GM21360 (cell line): ENCODE data around the gene CLMP.
"Not testable (repeated sequence)": the region's sequence is repeated elsewhere in the genome, so short reads cannot be mapped to it uniquely, and the experiment has no call there.

Experiments used
- ATAC-seq: cut with Tn5 transposase; IDR thresholded peaks from one replicate; pipeline ENCODE4 v1.9.1; 2021; ENCODE audit warnings: mild to moderate bottlenecking, moderate library complexity; ENCODE audit not compliant: unreplicated experiment

The CLMP gene

DNA sequence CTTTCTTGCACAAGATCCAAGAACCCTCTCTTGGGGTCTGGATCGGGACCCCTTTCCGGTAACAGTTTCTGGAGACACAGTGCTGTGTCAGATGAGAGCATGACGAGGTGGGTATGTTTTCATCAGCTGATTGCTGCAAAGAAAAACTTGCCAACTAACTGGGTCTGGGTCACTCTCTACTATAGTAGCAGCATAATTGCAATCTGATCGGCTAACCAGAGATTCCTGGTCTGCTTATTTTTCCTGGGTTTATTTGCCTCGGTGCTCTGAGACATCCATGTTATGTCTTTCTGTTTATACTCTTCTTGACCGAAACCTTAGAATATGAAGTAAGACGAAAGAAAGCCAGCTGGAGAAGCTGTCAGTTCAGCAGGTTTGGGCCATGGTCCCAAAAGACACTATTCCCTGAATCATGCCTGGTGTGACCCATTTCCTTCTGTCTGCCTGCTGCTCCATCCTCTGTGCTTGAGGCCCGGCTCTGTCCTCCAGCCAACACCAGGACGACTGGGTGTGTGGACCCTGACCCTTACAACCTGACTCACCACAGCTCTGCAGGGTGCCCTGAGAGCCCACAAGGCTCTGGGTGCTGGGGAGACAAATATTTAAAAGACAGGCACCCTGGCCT lies 24.1 kb upstream of the CLMP start:
- no peak for ATAC-seq

DNA sequence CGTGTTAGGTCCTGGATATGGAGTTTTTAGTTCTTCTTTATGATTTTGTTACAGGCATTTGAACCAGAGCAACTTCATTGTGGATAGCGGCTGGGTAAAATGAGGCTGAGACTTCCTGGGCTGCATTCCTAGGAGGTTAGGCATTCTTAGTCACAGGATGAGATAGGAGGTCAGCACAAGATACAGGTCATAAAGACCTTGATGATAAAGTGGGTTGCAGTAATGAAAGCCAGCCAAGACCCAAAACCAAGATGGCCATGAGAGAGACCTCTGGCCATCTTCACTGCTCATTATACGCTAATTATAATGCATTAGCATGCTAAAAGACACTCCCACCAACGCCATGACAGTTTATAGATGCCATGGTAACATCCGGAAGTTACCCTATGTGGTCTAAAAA lies 23.4 kb upstream of the CLMP start:
- no peak for ATAC-seq

DNA sequence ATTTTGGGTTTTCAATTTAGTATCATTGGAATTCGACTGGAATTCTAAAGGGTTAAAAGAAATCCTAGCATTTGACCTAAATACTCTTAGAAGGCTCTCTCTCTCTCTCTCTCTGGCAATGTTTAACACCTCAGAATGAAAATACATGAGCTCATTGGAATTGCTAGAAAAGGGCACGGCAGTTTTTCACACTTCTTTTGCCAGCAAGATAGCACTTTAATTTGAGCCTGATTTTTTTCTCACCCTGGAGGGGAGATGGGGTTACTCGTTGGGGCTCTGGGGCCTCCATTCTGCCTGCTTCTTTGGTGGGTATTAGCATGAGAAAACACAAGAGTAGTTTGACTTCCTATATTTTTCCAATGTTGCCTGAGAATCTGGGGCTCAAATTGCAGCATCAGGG lies 22.8 kb upstream of the CLMP start:
- ATAC-seq = no peak

DNA sequence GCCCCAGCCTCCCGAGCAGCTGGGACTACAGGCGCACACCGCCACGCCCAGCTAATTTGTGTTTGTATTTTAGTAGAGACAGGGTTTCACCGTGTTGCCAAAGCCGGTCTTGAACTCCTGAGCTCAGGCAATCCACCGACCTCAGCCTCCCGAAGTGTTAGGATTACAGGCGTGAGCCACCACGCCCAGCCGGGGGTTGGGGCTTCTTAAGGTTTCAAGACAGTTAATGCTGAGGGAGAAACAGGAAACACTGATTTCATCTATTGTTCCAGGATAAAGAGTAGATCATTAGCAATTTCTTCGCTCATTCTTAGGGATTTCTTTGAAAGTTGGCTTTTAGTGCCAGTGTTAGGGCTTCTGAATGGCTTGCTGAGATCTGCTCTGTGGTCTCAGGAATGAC lies 21.2 kb upstream of the CLMP start:
- ATAC-seq = no peak

DNA sequence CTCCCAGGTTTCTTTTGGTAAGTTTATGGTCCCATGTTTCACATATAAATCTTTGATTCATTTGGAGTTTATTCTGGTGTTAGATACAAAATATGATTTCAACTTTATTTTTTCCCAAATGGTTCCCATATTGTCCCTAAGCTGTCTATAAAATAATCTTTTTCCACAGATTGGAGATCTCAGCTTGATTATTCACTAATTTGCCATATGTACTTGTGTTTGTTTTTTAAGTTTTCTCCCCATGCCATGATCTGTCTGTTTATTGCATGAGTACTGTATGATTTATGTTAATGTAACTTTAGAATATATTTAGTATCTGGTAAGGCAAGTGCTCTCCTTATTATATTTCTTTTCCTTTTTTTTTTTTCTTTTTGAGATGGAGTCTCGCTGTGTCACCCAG lies 19.9 kb upstream of the CLMP start:
- ATAC-seq = no peak

DNA sequence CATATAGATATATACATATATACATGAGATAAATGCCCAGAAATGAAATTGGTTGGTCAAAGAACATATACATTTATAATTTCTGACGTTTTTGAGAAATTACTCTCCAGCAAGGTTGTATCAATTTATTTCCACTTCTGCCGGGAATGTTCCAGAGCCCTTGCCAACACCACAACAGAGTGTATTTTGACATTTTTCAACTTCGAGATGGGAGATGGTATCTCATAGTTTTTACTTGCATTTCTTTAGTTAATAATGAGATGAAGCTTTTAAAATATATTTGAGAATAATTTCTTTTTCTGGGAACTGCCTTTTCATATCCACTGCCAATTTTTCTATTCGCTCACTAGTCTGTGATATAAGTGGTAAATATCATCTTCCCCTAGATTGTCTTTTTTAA lies 19.3 kb upstream of the CLMP start:
- no peak for ATAC-seq

DNA sequence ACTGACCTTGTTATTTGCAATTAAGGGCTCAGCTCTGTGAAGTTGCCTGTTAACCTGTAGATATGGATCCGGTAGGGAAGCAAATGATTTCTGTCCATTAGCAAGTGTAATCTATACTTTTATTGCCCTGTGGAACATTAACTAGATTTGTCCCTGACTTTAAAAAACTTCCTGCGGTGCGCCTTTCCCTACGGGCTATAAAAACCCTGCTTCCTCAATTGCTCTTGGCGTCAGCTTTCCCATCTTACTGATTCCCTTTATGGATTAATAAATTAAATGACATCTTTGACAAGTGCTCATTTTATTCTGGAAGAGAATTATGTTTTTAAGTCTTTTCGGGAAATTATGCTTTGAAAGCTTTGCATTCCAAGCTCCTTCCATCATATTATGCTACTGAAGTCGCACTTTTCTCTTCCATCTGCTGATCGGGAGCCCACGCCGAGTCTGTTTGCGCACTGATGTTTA lies 18.3 kb upstream of the CLMP start:
- ATAC-seq = no peak

DNA sequence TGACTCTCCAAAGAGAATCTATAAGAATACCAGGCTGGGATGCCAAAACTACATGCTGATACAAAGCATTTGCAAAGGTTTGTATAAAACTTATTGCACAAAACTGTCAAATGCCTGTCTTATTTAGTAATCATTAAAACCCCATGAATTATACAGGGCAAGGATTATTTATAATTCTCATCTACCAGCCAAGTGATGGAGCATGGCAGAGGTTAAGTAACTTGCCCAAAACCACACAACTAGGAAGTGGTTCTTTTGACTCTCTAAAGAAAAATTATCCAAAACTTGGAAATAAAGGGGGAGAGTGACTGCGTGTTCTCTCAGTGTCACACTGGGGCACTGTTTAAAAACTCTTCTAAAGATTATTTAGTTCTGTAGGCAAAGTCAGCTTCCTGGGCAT lies 17.4 kb upstream of the CLMP start:
- ATAC-seq = no peak

DNA sequence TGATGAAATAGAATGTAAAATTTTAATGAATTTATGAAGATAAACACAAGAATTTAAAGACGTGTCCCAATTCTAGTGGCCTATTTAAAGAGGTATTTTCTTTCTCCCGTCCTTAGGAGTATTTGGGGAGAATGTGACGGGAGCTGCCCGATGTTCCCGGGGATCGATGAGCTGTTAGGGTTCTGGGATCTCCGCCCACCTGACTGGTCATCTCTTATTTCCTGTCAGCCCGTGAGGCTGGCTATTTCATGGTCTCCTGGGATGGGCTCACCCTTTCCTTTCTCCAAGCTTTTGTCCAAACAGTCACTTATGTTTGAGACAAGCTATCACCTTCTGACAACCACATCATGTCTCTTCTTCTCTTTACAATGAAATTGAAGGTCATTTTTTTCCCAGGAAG lies 16.9 kb upstream of the CLMP start:
- ATAC-seq = no peak

DNA sequence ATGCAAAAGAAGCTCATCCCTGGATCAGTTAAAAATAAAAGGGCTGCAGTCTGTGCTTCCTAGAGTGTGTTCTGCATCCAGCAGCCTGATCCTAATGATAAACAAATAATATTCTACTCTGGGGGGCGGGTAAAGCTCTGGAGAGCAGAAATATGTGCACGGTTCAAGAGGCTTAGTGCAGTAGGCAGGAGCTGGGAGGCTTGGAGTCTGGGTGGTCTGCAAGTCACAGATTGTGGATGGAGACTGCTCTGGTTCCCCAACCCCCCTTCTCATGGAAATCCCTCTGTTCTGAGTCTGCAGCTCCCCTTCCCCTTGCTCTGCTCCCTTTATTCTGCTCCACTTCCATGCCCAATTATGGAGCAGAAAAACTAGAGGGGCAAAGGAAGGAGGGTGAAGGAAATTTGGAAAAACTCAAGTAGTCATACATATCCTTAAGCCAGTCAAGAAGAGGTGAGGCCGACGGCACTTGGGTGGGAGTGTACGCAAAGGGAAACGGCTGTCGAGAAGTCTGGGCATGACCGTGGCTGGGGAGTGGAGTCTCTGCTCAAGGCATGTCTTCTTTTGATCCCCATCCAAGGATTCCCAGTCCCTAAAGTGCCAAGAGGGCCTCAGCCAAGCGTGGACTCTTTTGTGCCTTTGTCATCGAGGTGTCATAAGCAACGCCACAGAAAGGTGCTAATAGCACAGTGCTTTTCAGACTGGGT lies 16.3 kb upstream of the CLMP start:
- no peak for ATAC-seq

DNA sequence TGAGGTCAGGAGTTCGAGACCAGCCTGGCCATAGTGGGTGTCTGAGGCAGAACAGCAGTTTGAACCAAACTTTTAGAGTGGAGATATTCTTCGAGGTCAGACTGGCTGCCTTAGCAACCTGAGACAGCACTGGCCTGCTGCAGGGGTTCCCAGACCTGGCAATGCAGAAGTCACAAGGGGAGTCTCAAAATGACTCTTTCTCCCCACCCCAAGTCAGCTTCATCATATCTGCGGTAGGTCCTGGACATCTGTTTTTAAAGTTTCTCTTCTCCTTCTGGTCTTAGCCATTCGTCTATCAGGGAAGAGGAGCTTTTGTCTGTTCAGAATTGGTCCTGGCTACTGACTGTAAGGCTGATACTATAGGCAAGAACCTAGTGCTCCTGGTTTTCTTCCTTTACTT lies 14.5 kb upstream of the CLMP start:
- no peak for ATAC-seq

DNA sequence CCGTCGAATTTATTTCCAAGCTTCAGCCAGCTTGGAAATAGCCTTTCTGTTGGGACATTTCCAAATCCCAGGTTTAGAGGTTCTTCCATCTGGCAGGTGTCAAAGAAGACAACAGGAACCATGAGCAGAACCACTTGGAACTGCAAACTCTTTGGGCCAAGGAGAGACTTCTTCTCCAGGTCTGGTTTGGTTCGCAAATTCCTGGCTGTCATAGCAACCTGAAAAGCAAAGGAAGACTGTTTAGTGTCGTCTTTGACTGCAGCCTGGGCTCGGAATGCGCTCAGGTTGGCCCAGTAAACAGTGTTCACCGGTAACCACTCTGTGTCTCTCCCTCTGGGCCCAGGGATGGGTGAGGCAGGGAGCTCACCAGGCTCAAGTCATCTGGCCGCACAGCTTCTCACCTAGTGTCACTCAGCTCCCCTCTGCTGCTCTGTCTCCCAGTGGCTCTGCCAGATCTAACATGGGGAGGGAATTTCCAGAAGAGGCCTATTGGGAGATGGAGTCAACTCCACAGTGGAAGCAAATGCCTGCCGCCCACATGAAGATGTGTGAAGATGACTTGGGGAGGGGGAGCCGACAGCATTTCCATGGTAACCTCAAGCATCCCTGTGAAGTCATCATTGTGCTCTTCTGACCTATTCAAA lies 11.9 kb upstream of the CLMP start:
- ATAC-seq = no peak

DNA sequence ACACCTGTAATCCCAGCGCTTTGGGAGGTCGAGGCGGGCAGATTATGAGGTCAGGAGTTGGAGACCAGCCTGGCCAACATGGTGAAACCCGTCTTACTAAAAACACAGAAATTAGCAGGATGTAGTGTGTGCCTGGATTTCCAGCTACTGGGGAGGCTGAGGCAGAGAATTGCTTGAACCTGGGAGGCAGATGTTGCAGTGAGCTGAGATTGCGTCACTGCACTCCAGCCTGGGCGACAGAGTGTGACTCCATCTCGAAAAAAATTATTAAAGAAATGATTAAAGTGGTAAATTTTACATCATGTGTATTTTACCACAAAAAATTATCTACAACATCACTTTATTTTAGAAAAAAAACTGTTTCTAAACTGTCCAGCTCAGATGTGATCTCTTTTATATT lies 11.0 kb upstream of the CLMP start:
- not testable (repeated sequence) for ATAC-seq

DNA sequence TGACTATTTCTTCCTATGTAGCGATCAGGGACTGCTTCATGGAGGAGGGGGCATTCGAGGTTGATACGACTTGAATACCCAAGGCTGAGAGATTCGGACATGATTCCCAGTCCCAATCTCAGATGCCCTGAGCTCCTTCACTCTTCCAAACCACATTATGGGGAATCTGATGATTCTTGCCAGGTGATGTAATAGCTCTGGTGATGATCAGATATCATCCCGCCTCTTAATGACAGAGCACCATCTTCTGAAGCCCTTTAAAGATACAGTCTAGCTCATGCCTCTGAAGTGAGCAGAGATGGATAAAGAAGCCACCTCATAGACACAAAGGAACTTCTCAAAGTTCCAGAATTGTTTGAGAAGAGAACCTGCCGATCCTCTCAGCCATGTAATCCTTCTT lies 8.9 kb upstream of the CLMP start:
- no peak for ATAC-seq

DNA sequence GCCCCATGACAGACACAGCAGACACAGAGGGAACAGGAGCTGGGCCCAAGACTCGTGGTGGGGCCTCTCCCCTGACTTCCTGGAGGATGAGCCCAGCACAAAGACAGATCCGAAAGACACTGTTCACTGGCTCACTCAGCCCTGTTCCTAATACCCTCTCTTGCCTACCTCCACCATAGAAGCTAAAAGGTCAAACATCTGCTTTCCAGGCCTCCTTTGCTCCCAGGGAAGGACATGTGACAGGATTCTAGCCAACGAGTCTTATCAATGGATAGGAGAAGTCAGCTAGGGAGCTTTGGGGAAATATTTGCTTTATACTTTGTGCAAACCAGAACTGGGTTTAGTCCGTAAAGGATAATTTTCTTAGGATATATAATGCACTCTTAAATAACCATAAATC lies 8.4 kb upstream of the CLMP start:
- ATAC-seq = no peak

DNA sequence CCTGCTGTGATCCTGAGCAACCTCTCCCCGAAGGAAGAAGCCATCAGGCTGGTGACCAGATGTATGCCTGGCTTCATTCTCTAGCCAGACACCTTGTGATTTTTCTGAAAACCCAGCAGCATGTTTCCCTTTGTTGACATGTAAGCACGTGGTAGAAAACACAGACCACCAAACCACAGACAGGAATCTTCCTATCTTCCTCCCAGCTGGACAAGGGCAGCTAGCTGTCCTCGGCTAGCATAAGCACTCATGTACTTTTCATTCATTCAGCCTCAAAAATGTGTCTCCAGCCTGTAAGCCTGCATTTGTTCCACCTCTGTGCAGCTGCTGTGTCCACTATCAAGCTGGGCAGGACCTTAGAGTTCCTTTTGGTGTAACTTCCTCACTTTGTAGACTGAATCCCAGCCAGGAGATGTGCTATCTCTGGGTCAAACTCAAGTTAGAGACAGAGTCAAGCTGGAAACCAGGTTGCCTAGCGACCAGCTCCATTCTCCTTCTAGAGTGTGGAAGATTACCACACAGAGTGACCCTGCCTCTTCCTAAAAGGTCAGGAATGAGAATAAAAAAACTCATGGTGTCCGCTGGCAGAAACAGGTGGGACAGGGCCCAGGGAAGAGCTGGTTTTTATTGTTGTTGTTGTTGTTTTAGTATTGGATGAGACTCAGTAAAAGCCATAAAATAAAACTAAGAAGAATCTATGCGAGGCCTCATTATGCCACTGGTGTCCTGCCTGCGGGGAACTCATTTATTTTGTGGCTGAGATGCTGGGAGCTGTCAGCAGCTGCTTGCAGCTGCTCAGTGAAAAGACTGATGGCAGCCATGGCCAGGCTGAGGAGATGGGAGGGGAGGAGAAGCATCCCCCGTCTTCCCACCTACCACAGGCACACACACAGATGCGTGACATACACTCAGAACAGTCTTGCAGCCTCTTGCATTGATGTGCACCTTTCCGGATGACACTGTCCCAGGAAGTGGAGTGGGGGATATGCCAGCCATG lies 7.4 kb upstream of the CLMP start:
- no peak for ATAC-seq

DNA sequence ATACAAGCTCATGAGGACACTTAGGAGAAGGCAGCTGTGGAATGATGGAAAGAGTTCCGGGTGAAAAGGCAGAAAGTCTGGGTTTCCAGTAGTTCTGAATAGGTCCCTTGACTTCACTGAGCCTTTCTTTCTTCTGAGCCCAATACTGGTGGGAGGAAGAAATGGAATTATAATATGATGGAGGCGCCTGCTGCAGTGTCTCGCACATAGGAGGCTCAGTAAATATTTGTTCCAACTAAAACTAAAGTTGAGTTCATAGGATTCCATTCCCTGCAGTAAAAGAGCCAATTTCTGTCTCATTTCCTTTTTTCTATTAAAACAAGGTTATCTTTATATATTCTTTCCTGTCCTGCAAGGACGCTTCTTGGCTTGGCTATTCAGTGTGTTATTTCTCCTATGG lies 5.2 kb upstream of the CLMP start:
- no peak for ATAC-seq

DNA sequence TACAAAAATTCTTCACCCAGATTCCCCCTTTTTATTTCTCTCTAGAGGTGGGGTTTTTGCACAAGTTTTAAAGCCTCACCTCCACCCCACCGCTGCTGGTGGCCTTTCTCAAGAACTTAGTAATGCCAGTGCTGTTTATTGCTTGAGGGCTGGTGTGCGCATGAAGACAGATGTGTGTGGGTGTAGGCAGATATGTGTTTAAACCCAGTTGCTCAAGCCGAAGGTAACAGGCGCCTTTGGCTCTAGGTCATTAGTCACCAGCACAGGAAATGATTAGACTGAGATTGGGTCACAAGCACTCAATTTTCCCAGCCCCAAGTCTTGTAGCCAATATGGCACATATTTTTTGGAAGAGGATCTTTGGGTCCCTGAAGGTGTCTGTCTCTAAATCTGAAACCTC lies 2.7 kb upstream of the CLMP start:
- ATAC-seq = no peak

DNA sequence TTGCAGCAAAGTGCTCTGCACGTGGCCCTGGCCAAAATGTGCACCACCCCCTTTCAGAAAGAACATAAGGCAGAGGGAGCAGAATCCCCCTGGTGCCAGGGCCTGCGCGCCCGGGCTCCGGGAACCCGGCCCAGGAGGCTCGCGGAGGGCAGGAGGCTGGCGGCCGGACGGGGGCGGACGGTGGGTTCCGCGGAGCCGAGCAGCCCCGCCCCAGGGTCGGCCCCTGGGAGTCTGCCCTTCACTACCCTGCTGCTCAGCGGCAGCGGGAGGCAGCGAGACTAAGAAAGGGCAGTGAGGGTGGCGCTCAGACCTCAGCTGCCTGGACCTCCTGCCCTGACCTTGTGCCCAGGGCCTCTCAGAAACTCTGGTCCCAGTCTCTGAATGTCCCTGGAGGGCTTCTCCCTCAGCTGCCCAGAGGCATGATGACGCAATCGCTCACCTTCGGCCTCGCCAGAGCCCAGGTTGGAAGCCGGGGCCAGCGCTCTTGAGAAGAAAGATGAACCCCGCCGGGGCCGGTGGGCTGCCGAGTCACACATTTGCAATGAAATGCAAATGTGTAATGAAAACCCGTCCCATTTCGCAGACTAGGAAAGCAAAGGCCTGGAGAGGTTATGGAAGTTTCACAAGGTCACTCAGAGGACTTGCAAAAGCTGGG lies 1.1 kb upstream of the CLMP start:
- no peak for ATAC-seq

DNA sequence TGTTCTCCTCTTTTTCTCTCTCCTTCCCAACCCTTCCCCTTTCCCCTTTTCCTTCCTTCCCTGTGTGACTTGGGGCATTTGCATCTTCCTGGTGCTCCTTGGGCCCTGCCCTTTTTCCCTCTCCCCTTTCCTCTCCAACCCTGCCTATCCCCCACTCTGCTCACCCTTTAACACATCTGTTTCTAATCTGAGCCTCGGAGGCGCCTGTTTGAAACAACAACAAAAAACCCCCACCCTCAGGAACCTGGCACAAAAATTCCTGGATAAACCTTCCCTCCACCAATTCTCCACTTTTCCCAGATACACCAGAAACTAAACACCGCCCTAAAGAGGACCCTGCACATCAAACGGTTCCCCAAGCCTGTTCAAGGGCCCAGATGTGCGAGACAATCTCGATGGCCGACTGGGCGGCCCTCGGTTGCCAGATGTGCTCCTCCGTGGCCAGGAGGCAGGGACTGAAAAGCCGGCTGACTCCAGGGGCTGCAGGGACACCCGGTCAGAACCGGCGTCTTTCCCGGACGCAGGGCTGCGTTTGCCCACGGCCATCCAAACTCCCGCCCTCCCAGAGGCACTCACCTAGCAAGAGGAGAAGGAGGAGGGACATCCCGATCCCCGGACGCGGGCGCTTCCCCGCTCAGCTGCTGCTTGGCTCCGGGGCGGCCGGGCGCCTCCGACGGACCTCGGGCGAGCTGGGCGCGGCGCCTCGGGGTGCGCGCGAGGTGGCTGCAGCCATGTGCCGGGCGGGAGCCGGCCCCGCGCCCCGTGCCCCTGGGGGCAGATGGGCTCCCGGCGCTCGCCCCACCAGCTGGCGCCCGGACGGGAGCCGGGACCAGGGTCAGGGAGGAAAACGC lies 486 bp downstream of the CLMP start:
- no peak for ATAC-seq
